H9 (cell line): ENCODE measurements around the gene BASP1. TPM values are rescaled to one million over a fixed set of nuclear protein-coding genes. Genes with fewer than 3 reads are reported as not detected.

Experiments
- DNase-seq: peaks from one replicate; pipeline ENCODE4 v3.0.0-alpha.2; 2017
- H2AFZ ChIP-seq: one replicate; pipeline ENCODE4 v1.6.1; 2013; ENCODE audit warnings: mild to moderate bottlenecking, low read length, control low read depth, moderate library complexity
- H2AK5ac ChIP-seq: 2 replicates; pipeline ENCODE4 v1.6.1; 2013; ENCODE audit warnings: low read length, control low read depth, mixed read lengths; ENCODE audit not compliant: insufficient read length
- H2BK120ac ChIP-seq: one replicate; pipeline ENCODE4 v1.6.1; 2013; ENCODE audit warnings: low read depth, mild to moderate bottlenecking, low read length, control low read depth, inconsistent platforms; ENCODE audit not compliant: poor library complexity, severe bottlenecking
- H2BK12ac ChIP-seq: 2 replicates; pipeline ENCODE4 v1.6.1; 2013; ENCODE audit warnings: low read length, control low read depth, mixed read lengths, low read depth; ENCODE audit not compliant: insufficient read length
- H2BK15ac ChIP-seq: 2 replicates; pipeline ENCODE4 v1.6.1; 2013; ENCODE audit warnings: low read depth, low read length, control low read depth
- H2BK20ac ChIP-seq: one replicate; pipeline ENCODE4 v1.6.1; 2013; ENCODE audit warnings: low read depth, mild to moderate bottlenecking, low read length, control low read depth, inconsistent platforms; ENCODE audit not compliant: poor library complexity, severe bottlenecking
- H2BK5ac ChIP-seq: 2 replicates; pipeline ENCODE4 v1.6.1; 2013; ENCODE audit warnings: low read length, control low read depth, mixed read lengths; ENCODE audit not compliant: insufficient read length
- H3K14ac ChIP-seq: 2 replicates; pipeline ENCODE4 v1.6.1; 2013; ENCODE audit warnings: low read length, control low read depth; ENCODE audit not compliant: insufficient read depth
- H3K18ac ChIP-seq: 2 replicates; pipeline ENCODE4 v1.6.1; 2013; ENCODE audit warnings: low read depth, mild to moderate bottlenecking, mixed read lengths, low read length, control low read depth; ENCODE audit not compliant: insufficient read length
- H3K23ac ChIP-seq: 2 replicates; pipeline ENCODE4 v1.6.1; 2013; ENCODE audit warnings: low read length, control low read depth, mixed read lengths, low read depth; ENCODE audit not compliant: insufficient read length
- H3K23me2 ChIP-seq: 2 replicates; pipeline ENCODE4 v1.6.1; 2013; ENCODE audit warnings: low read depth, mild to moderate bottlenecking, mixed read lengths, low read length, control low read depth; ENCODE audit not compliant: insufficient read length, poor library complexity, severe bottlenecking
- H3K27ac ChIP-seq: 2 replicates; pipeline ENCODE4 v1.5.1; 2013; ENCODE audit warnings: low read length, control low read depth, mixed read lengths, low read depth; ENCODE audit not compliant: insufficient read length
- H3K27me3 ChIP-seq: 2 replicates; pipeline ENCODE4 v1.6.1; 2013; ENCODE audit warnings: low read length, control low read depth, inconsistent platforms; ENCODE audit not compliant: insufficient read depth
- H3K4ac ChIP-seq: 2 replicates; pipeline ENCODE4 v1.6.1; 2013; ENCODE audit warnings: low read depth, mild to moderate bottlenecking, control low read depth, inconsistent platforms, low read length, moderate library complexity
- H3K4me1 ChIP-seq: 2 replicates; pipeline ENCODE4 v1.6.1; 2013; ENCODE audit warnings: low read length, control low read depth, inconsistent platforms; ENCODE audit not compliant: insufficient read depth
- H3K4me2 ChIP-seq: 2 replicates; pipeline ENCODE4 v1.6.1; 2013; ENCODE audit warnings: low read length, control low read depth, mixed read lengths; ENCODE audit not compliant: insufficient read length, insufficient read depth
- H3K56ac ChIP-seq: 2 replicates; pipeline ENCODE4 v1.6.1; 2013; ENCODE audit warnings: low read depth, mild to moderate bottlenecking, mixed read lengths, low read length, control low read depth; ENCODE audit not compliant: insufficient read length
- H3K79me1 ChIP-seq: 2 replicates; pipeline ENCODE4 v1.6.1; 2013; ENCODE audit warnings: low read depth, mild to moderate bottlenecking, moderate library complexity, low read length, control low read depth, inconsistent platforms; ENCODE audit not compliant: insufficient read depth, poor library complexity, severe bottlenecking
- H3K79me2 ChIP-seq: 2 replicates; pipeline ENCODE4 v1.6.1; 2013; ENCODE audit warnings: low read length, control low read depth, inconsistent platforms; ENCODE audit not compliant: insufficient read depth
- H3K9ac ChIP-seq: 2 replicates; pipeline ENCODE4 v1.6.1; 2013; ENCODE audit warnings: low read length, control low read depth, mixed read lengths; ENCODE audit not compliant: insufficient read length; ENCODE audit errors: extremely low read depth
- H3K9me3 ChIP-seq: one replicate; pipeline ENCODE4 v1.6.1; 2013; ENCODE audit warnings: low read depth, low read length, inconsistent platforms; ENCODE audit not compliant: control insufficient read depth
- H3T11ph ChIP-seq: one replicate; pipeline ENCODE4 v1.6.1; 2013; ENCODE audit warnings: mild to moderate bottlenecking, low read length, control low read depth, inconsistent platforms
- H4K20me1 ChIP-seq: one replicate; pipeline ENCODE4 v1.6.1; 2013; ENCODE audit not compliant: control insufficient read depth, insufficient read length, insufficient read depth
- H4K5ac ChIP-seq: 2 replicates; pipeline ENCODE4 v1.6.1; 2013; ENCODE audit warnings: low read depth, mild to moderate bottlenecking, mixed read lengths, low read length, control low read depth; ENCODE audit not compliant: insufficient read length
- H4K8ac ChIP-seq: replicated peaks from 2 replicates; pipeline ENCODE4 v1.6.1; 2013; ENCODE audit warnings: low read length, control low read depth, mixed read lengths, low read depth; ENCODE audit not compliant: insufficient read length
- H4K91ac ChIP-seq: 2 replicates; pipeline ENCODE4 v1.6.1; 2013; ENCODE audit warnings: low read depth, mild to moderate bottlenecking, moderate library complexity, mixed read lengths, low read length, control low read depth; ENCODE audit not compliant: insufficient read length
- H3K27ac Mint-ChIP-seq, 3 experiments: 2 replicates in 2 of 3; 3 replicates in 1 of 3; pipeline ENCODE4 v1.8.0; 2020 to 2021; ENCODE audit warnings: mixed read lengths in 3 of 3, mild to moderate bottlenecking in 1 of 3, moderate library complexity in 1 of 3
- H3K27me3 Mint-ChIP-seq: 2 replicates; pipeline ENCODE4 v1.8.0; 2021; ENCODE audit warnings: low read depth, mild to moderate bottlenecking, moderate library complexity, mixed read lengths
- H3K36me3 Mint-ChIP-seq, 3 experiments: 2 replicates in 2 of 3; 3 replicates in 1 of 3; pipeline ENCODE4 v1.8.0; 2020 to 2021; ENCODE audit warnings: low read depth in 3 of 3, mixed read lengths in 3 of 3; ENCODE audit not compliant: insufficient read depth in 1 of 3
- H3K4me1 Mint-ChIP-seq, 2 experiments: 2 replicates each; pipeline ENCODE4 v1.8.0; 2020; ENCODE audit warnings: mixed read lengths in 2 of 2
- H3K4me3 Mint-ChIP-seq, 2 experiments: 2 replicates in 1 of 2; 3 replicates in 1 of 2; pipeline ENCODE4 v1.8.0; 2020 to 2021; ENCODE audit warnings: mild to moderate bottlenecking in 2 of 2, mixed read lengths in 2 of 2, moderate library complexity in 1 of 2
- H3K9me3 Mint-ChIP-seq, 2 experiments: 2 replicates in 1 of 2; 3 replicates in 1 of 2; pipeline ENCODE4 v1.8.0; 2020; ENCODE audit warnings: mild to moderate bottlenecking in 2 of 2, mixed read lengths in 2 of 2, moderate library complexity in 1 of 2
- CTCF ChIP-seq: fragments of 200-600 bp; sonication (generic); conservative IDR thresholded peaks from 3 replicates; pipeline ENCODE4 v1.8.0; 2021; ENCODE audit warnings: antibody characterized with exemption, mild to moderate bottlenecking
- WGBS: extraction: QIAGEN DNeasy Blood & Tissue Kit; methylation state at CpG from one replicate; pipeline ENCODE4 v1.1.7; 2013; ENCODE audit warnings: missing lambda C conversion rate, low lambda C conversion rate, mixed read lengths; ENCODE audit not compliant: insufficient read length; ENCODE audit errors: extremely low coverage; 5-methylcytosine and 5-hydroxymethylcytosine counted together
- total RNA-seq: library from RNA; stranded (reverse); gene quantifications from 2 replicates; pipeline ENCODE4 v1.2.1, GENCODE V29; 2021

BASP1 gene
- total RNA-seq, 1 experiment from 2014 or later, result 180 TPM

GRCh38 chr5:17225520-17225919, 8.1 kb downstream of the BASP1 start:
- Histone ChIP-seq H2BK12ac (no peak overlapping the region), H3K4me2 (no peak overlapping the region), H3K27ac (no peak overlapping the region), H2BK5ac (no peak overlapping the region), H2AK5ac (no peak overlapping the region), H3K9me3 (no peaks in the 10 kb centered on the region), H4K20me1 (no peaks in the 10 kb centered on the region), H2BK120ac (no peak overlapping the region), H3K27me3 (no peaks in the 10 kb centered on the region), H3K9ac (no peak overlapping the region), H4K91ac (no peak overlapping the region), H3K18ac (no peak overlapping the region), H3K56ac (no peak overlapping the region), H3K4me1 (peaks cover 12% of the 10 kb centered on the region), H2BK15ac (no peak overlapping the region), H2BK20ac (no peak overlapping the region), H3K14ac (no peak overlapping the region), H3K4ac (no peak overlapping the region), H2AFZ (no peak overlapping the region), H4K5ac (no peak overlapping the region), H3T11ph (no peak overlapping the region), H3K23ac (no peak overlapping the region), H3K79me1 (peaks cover 5% of the 10 kb centered on the region), H3K79me2 (peaks cover 60% of the 10 kb centered on the region), H3K23me2 (no peaks in the 10 kb centered on the region), H4K8ac (no peak overlapping the region)
- no peak for DNase-seq
- H3K27ac Mint-ChIP-seq, result peak overlapping the region; percentile 65 to 95 (median 68)
- no CpG with 5 or more reads among the region's 9 CpGs for WGBS
- no peaks in the 10 kb centered on the region for H3K9me3 Mint-ChIP-seq
- peaks cover 75 to 81% of the 10 kb centered on the region in 2 experiments for H3K4me1 Mint-ChIP-seq
- no peaks in the 10 kb centered on the region for H3K27me3 Mint-ChIP-seq
- no peak overlapping the region; a peak in 1 of 5 replicates for H3K4me3 Mint-ChIP-seq
- TF ChIP-seq CTCF, result no peak
- peaks cover 17 to 52% (median 39%) of the 10 kb centered on the region in 3 experiments; a peak in 6 of 7 replicates for H3K36me3 Mint-ChIP-seq
